Measurements from ENCODE around the gene RPS4Y1.
"Not testable (repeated sequence)": the region's sequence is repeated elsewhere in the genome, so short reads cannot be mapped to it uniquely, and the experiment has no call there.

Gene RPS4Y1

DNA sequence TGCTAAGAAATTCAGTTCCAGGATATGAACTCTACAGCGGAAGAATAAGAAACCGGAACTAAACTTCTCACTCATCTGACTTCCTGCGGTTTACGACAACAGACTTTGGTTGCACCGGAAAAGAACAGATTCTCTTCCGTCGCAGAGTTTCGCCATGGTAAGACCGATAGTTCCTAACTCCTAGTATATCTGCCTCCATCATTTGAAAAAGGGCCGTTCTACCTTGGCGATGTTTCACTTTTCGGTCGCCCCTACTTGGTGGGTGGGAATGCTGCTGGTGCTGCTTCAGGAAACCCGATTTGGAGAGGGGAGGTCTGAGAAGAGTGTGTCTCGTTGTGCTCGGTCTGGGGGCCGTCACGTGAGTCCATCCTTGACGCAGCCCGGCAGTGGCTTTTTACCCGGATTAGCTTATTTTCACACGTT, at the start of gene RPS4Y1:
Gene RPS4Y1 (plus strand): TSS at position 132 of the 423 bp plus-strand sequence. CDS start 23 bp downstream, at position 155.
- DNase-seq (ENCODE audit: low read depth), result peak; percentile 78
- TF ChIP-seq, protein P1, sequence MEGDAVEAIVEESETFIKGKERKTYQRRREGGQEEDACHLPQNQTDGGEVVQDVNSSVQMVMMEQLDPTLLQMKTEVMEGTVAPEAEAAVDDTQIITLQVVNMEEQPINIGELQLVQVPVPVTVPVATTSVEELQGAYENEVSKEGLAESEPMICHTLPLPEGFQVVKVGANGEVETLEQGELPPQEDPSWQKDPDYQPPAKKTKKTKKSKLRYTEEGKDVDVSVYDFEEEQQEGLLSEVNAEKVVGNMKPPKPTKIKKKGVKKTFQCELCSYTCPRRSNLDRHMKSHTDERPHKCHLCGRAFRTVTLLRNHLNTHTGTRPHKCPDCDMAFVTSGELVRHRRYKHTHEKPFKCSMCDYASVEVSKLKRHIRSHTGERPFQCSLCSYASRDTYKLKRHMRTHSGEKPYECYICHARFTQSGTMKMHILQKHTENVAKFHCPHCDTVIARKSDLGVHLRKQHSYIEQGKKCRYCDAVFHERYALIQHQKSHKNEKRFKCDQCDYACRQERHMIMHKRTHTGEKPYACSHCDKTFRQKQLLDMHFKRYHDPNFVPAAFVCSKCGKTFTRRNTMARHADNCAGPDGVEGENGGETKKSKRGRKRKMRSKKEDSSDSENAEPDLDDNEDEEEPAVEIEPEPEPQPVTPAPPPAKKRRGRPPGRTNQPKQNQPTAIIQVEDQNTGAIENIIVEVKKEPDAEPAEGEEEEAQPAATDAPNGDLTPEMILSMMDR (conservative IDR thresholded peaks at IDR 0.05; ENCODE audit: low read length), result no peak
- peak within 1 kb of the TSS; percentile 82 for H3K4me3 ChIP-seq (ENCODE audit: low read length)

DNA sequence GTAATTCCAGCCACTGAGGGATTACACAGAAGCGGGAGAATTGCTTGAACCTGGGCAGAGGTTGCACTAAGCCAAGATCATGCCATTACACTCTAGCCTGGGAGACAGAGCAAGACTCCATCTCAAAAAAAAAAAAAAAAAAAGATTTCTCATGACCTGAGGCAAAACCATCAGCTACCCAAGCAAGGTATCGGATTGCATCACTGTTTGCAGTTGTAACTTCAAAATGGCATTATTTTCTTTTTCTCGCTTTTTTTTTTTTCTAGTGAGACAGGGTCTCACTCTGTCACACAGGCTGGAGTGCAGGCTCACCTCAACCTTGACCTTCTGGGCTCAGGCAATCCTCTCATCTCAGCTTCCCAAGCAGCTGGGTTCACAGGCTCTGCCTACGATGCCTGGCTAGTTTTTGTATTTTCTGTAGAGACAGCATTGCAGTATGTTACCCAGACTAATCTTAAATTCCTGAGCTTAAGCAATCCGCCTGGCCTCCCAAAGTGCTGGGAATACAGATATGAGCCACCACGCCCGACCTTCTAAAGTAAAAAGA, 44.4 kb upstream of the RPS4Y1 start:
- no peak for DNase-seq (ENCODE audit: low read depth)
- H3K4me3 ChIP-seq (ENCODE audit: low read length), result no peak overlapping the region
- TF ChIP-seq, protein P1 (conservative IDR thresholded peaks at IDR 0.05; ENCODE audit: low read length), result no peak

DNA sequence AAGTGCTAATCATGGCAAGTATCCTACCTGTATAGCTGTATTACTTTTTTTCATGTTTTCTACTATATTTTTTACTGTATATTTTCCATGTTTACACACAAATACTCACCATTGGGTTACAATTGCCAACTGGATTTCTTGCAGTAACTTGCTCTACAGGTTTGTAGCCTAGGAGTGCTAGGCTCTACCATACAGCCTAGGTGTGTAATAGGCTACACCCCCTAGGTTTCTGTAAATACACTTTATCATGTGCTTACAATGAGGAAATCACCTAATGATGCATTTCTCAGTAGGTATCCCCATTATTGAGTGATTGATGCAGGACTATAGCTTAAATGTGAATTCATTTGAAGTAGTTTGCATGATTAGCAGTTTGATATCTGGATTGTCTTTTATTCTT, 43.4 kb upstream of the RPS4Y1 start:
- no peak for DNase-seq (ENCODE audit: low read depth)
- H3K4me3 ChIP-seq (ENCODE audit: low read length), result no peak overlapping the region
- TF ChIP-seq, protein P1 (conservative IDR thresholded peaks at IDR 0.05; ENCODE audit: low read length), result no peak

- DNase-seq (ENCODE audit: low read depth), result peak; percentile 34
- TF ChIP-seq, protein P1 (conservative IDR thresholded peaks at IDR 0.05; ENCODE audit: low read length), result peak; percentile 58
- H3K4me3 ChIP-seq (ENCODE audit: low read length), result no peak overlapping the region
Measured at GRCh38 chrY:2800246-2800645, 41.2 kb upstream of the RPS4Y1 start.

- not testable (repeated sequence) for H3K4me3 ChIP-seq (ENCODE audit: low read length)
- peak; percentile 4 for DNase-seq (ENCODE audit: low read depth)
Measured at GRCh38 chrY:2817146-2817896, 24.1 kb upstream of the RPS4Y1 start.

GRCh38 chrY:2824471-2824870, 16.9 kb upstream of the RPS4Y1 start:
- H3K4me3 ChIP-seq (ENCODE audit: low read length), result no peak overlapping the region
- no peak for DNase-seq (ENCODE audit: low read depth)
- TF ChIP-seq, protein P1 (conservative IDR thresholded peaks at IDR 0.05; ENCODE audit: low read length), result no peak

GRCh38 chrY:2828497-2828896, 12.9 kb upstream of the RPS4Y1 start:
- DNase-seq (ENCODE audit: low read depth), result no peak
- TF ChIP-seq, protein P1 (conservative IDR thresholded peaks at IDR 0.05; ENCODE audit: low read length), result no peak
- H3K4me3 ChIP-seq (ENCODE audit: low read length), result no peak overlapping the region
